T-helper 1 cell treated with Interleukin-12 subunit alpha and Interleukin-12 subunit beta and Interleukin-4 antibody, amounts not matched to agents 30 μg/mL and 1 μg/mL, for 36 hours (primary cell): ENCODE measurements around the gene CTPS1.
A peak's percentile ranks its signal among the peaks of the same experiment; 100 is the strongest.

ENCODE experiments used
- H3K27ac Mint-ChIP-seq: one replicate; pipeline ENCODE4 v1.8.0; 2021; ENCODE audit warnings: mild to moderate bottlenecking, mixed read lengths
- H3K27me3 Mint-ChIP-seq: one replicate; pipeline ENCODE4 v1.8.0; 2021; ENCODE audit warnings: low read depth, mixed read lengths
- H3K36me3 Mint-ChIP-seq: one replicate; pipeline ENCODE4 v1.8.0; 2021; ENCODE audit warnings: low read depth, mixed read lengths
- H3K4me1 Mint-ChIP-seq: one replicate; pipeline ENCODE4 v1.8.0; 2021; ENCODE audit warnings: low read depth, mixed read lengths
- H3K4me3 Mint-ChIP-seq: one replicate; pipeline ENCODE4 v1.8.0; 2021; ENCODE audit warnings: mild to moderate bottlenecking, moderate library complexity, mixed read lengths
- H3K9me3 Mint-ChIP-seq: one replicate; pipeline ENCODE4 v1.8.0; 2021; ENCODE audit warnings: mixed read lengths

CTPS1 gene

GRCh38 chr1:40998668-40999067 lies 19.2 kb downstream of the CTPS1 start:
- no peak overlapping the region for H3K4me3 Mint-ChIP-seq
- H3K9me3 Mint-ChIP-seq = no peaks in the 10 kb centered on the region
- H3K27me3 Mint-ChIP-seq = no peaks in the 10 kb centered on the region
- H3K36me3 Mint-ChIP-seq = peaks cover 64% of the 10 kb centered on the region
- peaks cover 16% of the 10 kb centered on the region for H3K4me1 Mint-ChIP-seq
- no peak overlapping the region for H3K27ac Mint-ChIP-seq

GRCh38 chr1:41003127-41003639 lies 23.7 kb downstream of the CTPS1 start:
- Mint-ChIP-seq H3K9me3 (no peaks in the 10 kb centered on the region), H3K36me3 (peaks cover 58% of the 10 kb centered on the region), H3K4me3 (no peak overlapping the region), H3K4me1 (peaks cover 22% of the 10 kb centered on the region), H3K27ac (no peak overlapping the region), H3K27me3 (no peaks in the 10 kb centered on the region)

GRCh38 chr1:41003640-41004220 lies 24.2 kb downstream of the CTPS1 start:
- Mint-ChIP-seq H3K4me3 (peak overlapping the region; percentile 17), H3K9me3 (no peaks in the 10 kb centered on the region), H3K36me3 (peaks cover 57% of the 10 kb centered on the region), H3K27ac (no peak overlapping the region), H3K27me3 (no peaks in the 10 kb centered on the region), H3K4me1 (peaks cover 22% of the 10 kb centered on the region)

- peaks cover 20% of the 10 kb centered on the region for H3K4me1 Mint-ChIP-seq
- H3K36me3 Mint-ChIP-seq = peaks cover 55% of the 10 kb centered on the region
- H3K9me3 Mint-ChIP-seq = no peaks in the 10 kb centered on the region
- no peaks in the 10 kb centered on the region for H3K27me3 Mint-ChIP-seq
- peak overlapping the region; percentile 14 for H3K27ac Mint-ChIP-seq
- no peak overlapping the region for H3K4me3 Mint-ChIP-seq
Observed at GRCh38 chr1:41005876-41006275, 26.4 kb downstream of the CTPS1 start.

GRCh38 chr1:41006942-41007865 lies 27.7 kb downstream of the CTPS1 start:
- Mint-ChIP-seq H3K9me3 (no peaks in the 10 kb centered on the region), H3K36me3 (peaks cover 57% of the 10 kb centered on the region), H3K27ac (no peak overlapping the region), H3K4me1 (peaks cover 18% of the 10 kb centered on the region), H3K27me3 (no peaks in the 10 kb centered on the region), H3K4me3 (no peak overlapping the region)

GRCh38 chr1:41009466-41009865 lies 30.0 kb downstream of the CTPS1 start:
- Mint-ChIP-seq H3K27me3 (no peaks in the 10 kb centered on the region), H3K9me3 (no peaks in the 10 kb centered on the region), H3K4me3 (no peak overlapping the region), H3K4me1 (peaks cover 5% of the 10 kb centered on the region), H3K36me3 (peaks cover 42% of the 10 kb centered on the region), H3K27ac (no peak overlapping the region)

- Mint-ChIP-seq H3K27ac (no peak overlapping the region), H3K9me3 (no peaks in the 10 kb centered on the region), H3K4me3 (no peak overlapping the region), H3K4me1 (peaks cover 7% of the 10 kb centered on the region), H3K27me3 (no peaks in the 10 kb centered on the region), H3K36me3 (peaks cover 45% of the 10 kb centered on the region)
Observed at GRCh38 chr1:41010345-41010744, 30.8 kb downstream of the CTPS1 start.

- H3K27ac Mint-ChIP-seq = no peak overlapping the region
- H3K27me3 Mint-ChIP-seq = no peaks in the 10 kb centered on the region
- no peaks in the 10 kb centered on the region for H3K9me3 Mint-ChIP-seq
- H3K4me3 Mint-ChIP-seq = no peak overlapping the region
- H3K4me1 Mint-ChIP-seq = peaks cover 5% of the 10 kb centered on the region
- H3K36me3 Mint-ChIP-seq = peaks cover 33% of the 10 kb centered on the region
Observed at GRCh38 chr1:41013024-41013423, 33.5 kb downstream of the CTPS1 start.

- Mint-ChIP-seq H3K27ac (no peak overlapping the region), H3K4me3 (no peak overlapping the region), H3K4me1 (peaks cover 5% of the 10 kb centered on the region), H3K36me3 (peaks cover 29% of the 10 kb centered on the region), H3K27me3 (no peaks in the 10 kb centered on the region), H3K9me3 (no peaks in the 10 kb centered on the region)
Observed at GRCh38 chr1:41013796-41014195, 34.3 kb downstream of the CTPS1 start.

- H3K4me3 Mint-ChIP-seq = no peak overlapping the region
- no peak overlapping the region for H3K27ac Mint-ChIP-seq
- H3K4me1 Mint-ChIP-seq = peaks cover 5% of the 10 kb centered on the region
- H3K27me3 Mint-ChIP-seq = no peaks in the 10 kb centered on the region
- H3K9me3 Mint-ChIP-seq = no peaks in the 10 kb centered on the region
- peaks cover 28% of the 10 kb centered on the region for H3K36me3 Mint-ChIP-seq
Observed at GRCh38 chr1:41014871-41015270, 35.4 kb downstream of the CTPS1 start.

- peaks cover 4% of the 10 kb centered on the region for H3K4me1 Mint-ChIP-seq
- no peaks in the 10 kb centered on the region for H3K9me3 Mint-ChIP-seq
- peaks cover 24% of the 10 kb centered on the region for H3K36me3 Mint-ChIP-seq
- H3K27me3 Mint-ChIP-seq = no peaks in the 10 kb centered on the region
- H3K4me3 Mint-ChIP-seq = no peak overlapping the region
- no peak overlapping the region for H3K27ac Mint-ChIP-seq
Observed at GRCh38 chr1:41015281-41015896, 35.9 kb downstream of the CTPS1 start.

- no peaks in the 10 kb centered on the region for H3K27me3 Mint-ChIP-seq
- peaks cover 20% of the 10 kb centered on the region for H3K36me3 Mint-ChIP-seq
- H3K4me1 Mint-ChIP-seq = peaks cover 4% of the 10 kb centered on the region
- H3K9me3 Mint-ChIP-seq = no peaks in the 10 kb centered on the region
- H3K27ac Mint-ChIP-seq = peak overlapping the region; percentile 31
- no peak overlapping the region for H3K4me3 Mint-ChIP-seq
Observed at GRCh38 chr1:41015897-41016470, 36.5 kb downstream of the CTPS1 start.

GRCh38 chr1:41017141-41018017 lies 37.9 kb downstream of the CTPS1 start:
- Mint-ChIP-seq H3K4me1 (peaks cover 4% of the 10 kb centered on the region), H3K36me3 (peaks cover 13% of the 10 kb centered on the region), H3K27ac (no peak overlapping the region), H3K4me3 (no peak overlapping the region), H3K9me3 (no peaks in the 10 kb centered on the region), H3K27me3 (no peaks in the 10 kb centered on the region)

GRCh38 chr1:41018018-41018410 lies 38.5 kb downstream of the CTPS1 start:
- Mint-ChIP-seq H3K36me3 (peaks cover 13% of the 10 kb centered on the region), H3K9me3 (no peaks in the 10 kb centered on the region), H3K4me1 (peaks cover 4% of the 10 kb centered on the region), H3K27me3 (no peaks in the 10 kb centered on the region), H3K4me3 (no peak overlapping the region), H3K27ac (no peak overlapping the region)
